Muscle of arm (tissue), 12 donors: ENCODE measurements around the gene DCTN2. TPM values are rescaled to one million over a fixed set of nuclear protein-coding genes. Genes with fewer than 3 reads are reported as not detected.
"Not testable (repeated sequence)": the region's sequence is repeated elsewhere in the genome, so short reads cannot be mapped to it uniquely, and the experiment has no call there.

Experiments
- DNase-seq: peaks from one replicate; pipeline ENCODE4 v3.0.0-alpha.2; 2013
- polyA plus RNA-seq, 12 donors: library from polyadenylated mRNA; unstranded; fragments of 120-200 nt; gene quantifications; one replicate each; pipeline ENCODE4 v1.2.1, GENCODE V29; 2013; ENCODE audit not compliant: insufficient read length in 12 of 12

Gene DCTN2
- polyA plus RNA-seq, 12 donors, result 142 to 314 (median 155) TPM; not detected in 1

GRCh38 chr12:57496822-57497221, 50.2 kb downstream of the DCTN2 start:
- no peak for DNase-seq

- DNase-seq, result not testable (repeated sequence)
Measured at GRCh38 chr12:57495051-57495701, 51.8 kb downstream of the DCTN2 start.

GRCh38 chr12:57491393-57492280, 55.4 kb downstream of the DCTN2 start:
- DNase-seq, result no peak

- DNase-seq, result no peak
Measured at GRCh38 chr12:57490126-57490525, 56.9 kb downstream of the DCTN2 start.

- no peak for DNase-seq
Measured at GRCh38 chr12:57489157-57489641, 57.8 kb downstream of the DCTN2 start.

GRCh38 chr12:57488402-57489156, 58.4 kb downstream of the DCTN2 start:
- DNase-seq, result no peak

- DNase-seq, result peak; percentile 98
Measured at GRCh38 chr12:57487597-57488401, 59.2 kb downstream of the DCTN2 start, which contains the start of gene MARS1. Gene MARS1 (plus strand): TSS chr12:57488068. CDS start chr12:57488091, 23 bp downstream.

GRCh38 chr12:57487055-57487596, 59.9 kb downstream of the DCTN2 start:
- DNase-seq, result no peak

GRCh38 chr12:57485695-57486094, 61.3 kb downstream of the DCTN2 start:
- DNase-seq, result no peak

- DNase-seq, result no peak
Measured at GRCh38 chr12:57483466-57483865, 63.5 kb downstream of the DCTN2 start.

GRCh38 chr12:57481671-57482070, 65.3 kb downstream of the DCTN2 start:
- no peak for DNase-seq

Other genes starting within 250 kb of the DCTN2 start
- 10 to 100 TPM in 11 of 12 donors, not detected in 1; 36.4 to 92.7 (median 55.7) TPM for gene R3HDM2, start 116.1 kb downstream of the DCTN2 start, polyA plus RNA-seq
- under 1 TPM in 8 of 12 donors, not detected in 4; 0.07 to 0.33 (median 0.15) TPM for gene INHBC, start 112.4 kb downstream of the DCTN2 start, polyA plus RNA-seq
- gene INHBE, start 91.9 kb downstream of the DCTN2 start, polyA plus RNA-seq, result 1 to 10 TPM in 10 of 12 donors, not detected in 2; 1.0 to 3.4 (median 2.2) TPM
- 10 to 100 TPM in 6 of 12 donors, 1 to 10 TPM in 5, not detected in 1; 4.9 to 48.6 (median 10.1) TPM for gene GLI1, start 87.4 kb downstream of the DCTN2 start, polyA plus RNA-seq
- 10 to 100 TPM in 2 of 12 donors, 1 to 10 TPM in 9, not detected in 1; 3.4 to 18.7 (median 5.6) TPM for gene ARHGAP9, start 67.3 kb downstream of the DCTN2 start, polyA plus RNA-seq
- gene MARS1, start 59.1 kb downstream of the DCTN2 start, polyA plus RNA-seq, result 100 to 1,000 TPM in 4 of 12 donors, 10 to 100 TPM in 7, not detected in 1; 77.3 to 150 (median 93.0) TPM
- 10 to 100 TPM in 10 of 12 donors, 1 to 10 TPM in 1, not detected in 1; 8.5 to 15.6 (median 13.2) TPM for gene DDIT3, start 26.7 kb downstream of the DCTN2 start, polyA plus RNA-seq
- 10 to 100 TPM in 11 of 12 donors, not detected in 1; 28.7 to 61.8 (median 39.2) TPM for gene MBD6, start 24.4 kb downstream of the DCTN2 start, polyA plus RNA-seq
- 1 to 10 TPM in 1 of 12 donors, under 1 TPM in 10, not detected in 1; 0.04 to 5.2 (median 0.21) TPM for gene KIF5A, start 2.9 kb upstream of the DCTN2 start, polyA plus RNA-seq
- gene PIP4K2C, start 44.0 kb upstream of the DCTN2 start, polyA plus RNA-seq, result 10 to 100 TPM in 11 of 12 donors, not detected in 1; 11.2 to 20.7 (median 12.2) TPM
- 10 to 100 TPM in 11 of 12 donors, not detected in 1; 20.8 to 48.7 (median 27.1) TPM for gene DTX3, start 57.6 kb upstream of the DCTN2 start, polyA plus RNA-seq
- gene ARHGEF25, start 64.2 kb upstream of the DCTN2 start, polyA plus RNA-seq, result 10 to 100 TPM in 11 of 12 donors, not detected in 1; 24.8 to 40.3 (median 34.3) TPM
- 10 to 100 TPM in 1 of 12 donors, 1 to 10 TPM in 10, not detected in 1; 1.7 to 12.2 (median 2.6) TPM for gene B4GALNT1, start 86.0 kb upstream of the DCTN2 start, polyA plus RNA-seq
- gene OS9, start 146.9 kb upstream of the DCTN2 start, polyA plus RNA-seq, result 100 to 1,000 TPM in 10 of 12 donors, 10 to 100 TPM in 1, not detected in 1; 98.8 to 179 (median 121) TPM
- gene AGAP2, start 191.6 kb upstream of the DCTN2 start, polyA plus RNA-seq, result 10 to 100 TPM in 3 of 12 donors, 1 to 10 TPM in 8, not detected in 1; 5.4 to 36.1 (median 8.7) TPM
- 10 to 100 TPM in 11 of 12 donors, not detected in 1; 40.6 to 55.8 (median 46.6) TPM for gene TSPAN31, start 197.8 kb upstream of the DCTN2 start, polyA plus RNA-seq
- 100 to 1,000 TPM in 11 of 12 donors, not detected in 1; 106 to 176 (median 131) TPM for gene CDK4, start 205.1 kb upstream of the DCTN2 start, polyA plus RNA-seq
- 10 to 100 TPM in 3 of 12 donors, 1 to 10 TPM in 8, not detected in 1; 5.1 to 12.2 (median 7.8) TPM for gene MARCHF9, start 207.9 kb upstream of the DCTN2 start, polyA plus RNA-seq
- gene CYP27B1, start 219.9 kb upstream of the DCTN2 start, polyA plus RNA-seq, result 1 to 10 TPM in 5 of 12 donors, under 1 TPM in 5, not detected in 2; 0.43 to 1.6 (median 0.86) TPM
- gene METTL1, start 224.9 kb upstream of the DCTN2 start, polyA plus RNA-seq, result 10 to 100 TPM in 11 of 12 donors, not detected in 1; 17.1 to 31.8 (median 24.4) TPM
- gene EEF1AKMT3, start 225.4 kb upstream of the DCTN2 start, polyA plus RNA-seq, result 10 to 100 TPM in 1 of 12 donors, 1 to 10 TPM in 10, not detected in 1; 5.5 to 13.3 (median 7.6) TPM
- 10 to 100 TPM in 11 of 12 donors, not detected in 1; 19.0 to 32.7 (median 27.3) TPM for gene TSFM, start 235.6 kb upstream of the DCTN2 start, polyA plus RNA-seq